Sigmoid colon (tissue), 4 donors: Measurements from ENCODE around the gene TGFB1I1.

ENCODE experiments used
- CTCF ChIP-seq, 4 experiments: fragments of 450-650 bp in 3 of 4; fragments of 200-600 bp in 1 of 4; IDR thresholded peaks; one replicate each; pipeline ENCODE4 v1.5.1; 2016 to 2019; ENCODE audit warnings: antibody characterized with exemption in 4 of 4, mild to moderate bottlenecking in 3 of 4, moderate library complexity in 2 of 4
- EP300 ChIP-seq, 4 donors: sonication (generic); formaldehyde crosslinking; IDR thresholded peaks; one replicate each; pipeline ENCODE4 v1.6.1; 2017; ENCODE audit warnings: antibody characterized with exemption in 4 of 4

GRCh38 chr16:31473264-31473984 is 1.5 kb downstream of the TGFB1I1 start:
- TF ChIP-seq CTCF (IDR thresholded peaks at IDR 0.05) = no peak
- TF ChIP-seq EP300 (IDR thresholded peaks at IDR 0.05) = no peak
